Measurements from ENCODE around the gene VSTM2B.

Gene VSTM2B

GRCh38 chr19:29605653-29606419 lies 80.0 kb downstream of the VSTM2B start, which contains the start of gene POP4:
POP4 (plus strand) TSS chr19:29606283; CDS start chr19:29606319, 36 bp downstream.
- DNase-seq, result peak; percentile 94

GRCh38 chr19:29606420-29606747 lies 80.6 kb downstream of the VSTM2B start:
- no peak for DNase-seq

- no peak for DNase-seq
These were observed 83.8 kb downstream of the VSTM2B start for GRCh38 chr19:29609636-29610035.

GRCh38 chr19:29610213-29610573 lies 84.4 kb downstream of the VSTM2B start:
- DNase-seq, result no peak

- DNase-seq, result peak; percentile 74
These were observed 84.9 kb downstream of the VSTM2B start for GRCh38 chr19:29610574-29611271.

- no peak for DNase-seq
These were observed 86.3 kb downstream of the VSTM2B start for GRCh38 chr19:29612121-29612520.

GRCh38 chr19:29612801-29613595 lies 87.2 kb downstream of the VSTM2B start:
- DNase-seq, result no peak

GRCh38 chr19:29614046-29614445 lies 88.3 kb downstream of the VSTM2B start:
- no peak for DNase-seq

All from EL (cell line).